Activated CD4-positive, CD25-positive, alpha-beta regulatory T cell treated with anti-CD3 and anti-CD28 coated beads, Interleukin-2, amount 50 U/mL, for 72 hours (primary cell): ENCODE data around the gene PSMA8.
"Not testable (repeated sequence)": the region's sequence is repeated elsewhere in the genome, so short reads cannot be mapped to it uniquely, and the experiment has no call there.

Experiments
- DNase-seq: peaks from one replicate; pipeline ENCODE4 v3.0.0; 2021

Gene PSMA8

DNA sequence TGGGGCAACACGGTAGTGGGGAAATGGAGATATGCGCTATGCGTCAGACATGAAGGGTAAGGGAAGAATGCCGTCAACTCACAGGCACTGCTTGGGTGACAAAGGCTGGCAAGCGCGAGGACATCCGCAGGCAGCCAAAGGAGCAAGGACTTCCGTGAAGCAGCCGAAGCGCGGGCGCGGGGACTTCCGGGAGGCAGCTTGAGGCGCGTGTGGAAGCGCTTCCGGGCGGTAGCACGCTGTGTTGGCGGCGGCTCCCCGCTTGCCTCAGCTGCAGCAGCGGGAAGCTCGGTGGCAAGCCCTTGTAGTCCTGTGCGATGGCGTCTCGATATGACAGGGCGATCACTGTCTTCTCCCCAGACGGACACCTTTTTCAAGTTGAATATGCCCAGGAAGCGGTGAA is at the start of gene PSMA8:
Gene PSMA8 (plus strand): TSS at position 218 of the 400 bp plus-strand sequence. CDS start 97 bp downstream, at position 315.
- DNase-seq: peak; percentile 58

DNA sequence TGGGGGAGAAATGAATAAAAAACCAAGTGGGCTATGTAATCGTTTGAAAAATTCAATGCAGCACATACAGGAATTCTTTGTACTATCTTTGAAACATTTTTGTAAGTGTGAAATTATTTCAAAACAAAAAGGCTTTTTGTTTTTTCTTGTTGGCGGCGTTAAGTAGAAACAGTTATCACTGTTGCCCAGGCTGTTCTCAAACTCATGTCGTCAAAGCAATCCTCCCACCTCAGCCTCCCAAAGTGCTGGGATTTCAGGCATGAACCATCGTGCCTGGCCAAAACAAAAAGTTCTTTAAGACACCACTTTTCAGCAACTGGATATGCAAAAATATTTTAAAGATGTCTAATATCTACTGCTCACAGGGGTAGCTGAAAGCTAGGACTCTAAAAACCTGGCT is 48.6 kb upstream of the PSMA8 start:
- no peak for DNase-seq

DNA sequence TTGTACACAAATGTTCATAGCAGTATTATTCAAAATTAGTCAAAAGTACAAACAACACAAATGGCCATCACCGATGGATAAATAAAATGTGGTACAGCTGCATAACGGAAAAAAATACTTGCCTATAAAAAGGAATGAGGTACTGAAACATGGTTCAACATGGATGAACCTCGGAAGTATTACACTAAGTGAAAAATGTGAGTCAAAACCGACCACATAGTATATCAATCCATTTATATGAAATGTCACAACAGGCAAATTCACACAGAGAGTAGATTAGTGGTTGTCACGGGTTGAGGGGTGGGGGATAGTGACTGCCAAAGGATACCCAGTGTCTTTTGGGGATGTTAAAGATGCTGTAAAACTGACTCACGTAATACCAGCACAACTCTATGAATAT is 46.7 kb upstream of the PSMA8 start:
- no peak for DNase-seq

DNA sequence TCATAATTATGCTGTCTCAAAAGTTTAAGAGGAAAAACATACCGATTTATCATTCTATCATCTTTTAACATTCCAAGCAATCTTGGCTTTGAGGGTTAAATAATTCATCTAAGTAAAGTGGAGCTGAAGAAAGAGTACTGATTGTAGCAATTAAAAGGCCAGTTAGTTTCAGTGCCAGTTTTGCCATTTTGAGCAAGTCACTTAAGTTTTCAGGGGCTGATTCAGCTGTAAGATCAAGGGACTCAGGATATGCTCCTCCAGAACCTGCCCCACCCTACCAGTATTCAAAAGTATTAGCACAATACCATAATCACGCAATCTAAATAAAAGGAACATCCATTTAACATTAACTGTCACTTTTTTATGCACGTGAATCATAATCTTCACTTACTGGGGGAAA is 45.2 kb upstream of the PSMA8 start:
- no peak for DNase-seq

DNA sequence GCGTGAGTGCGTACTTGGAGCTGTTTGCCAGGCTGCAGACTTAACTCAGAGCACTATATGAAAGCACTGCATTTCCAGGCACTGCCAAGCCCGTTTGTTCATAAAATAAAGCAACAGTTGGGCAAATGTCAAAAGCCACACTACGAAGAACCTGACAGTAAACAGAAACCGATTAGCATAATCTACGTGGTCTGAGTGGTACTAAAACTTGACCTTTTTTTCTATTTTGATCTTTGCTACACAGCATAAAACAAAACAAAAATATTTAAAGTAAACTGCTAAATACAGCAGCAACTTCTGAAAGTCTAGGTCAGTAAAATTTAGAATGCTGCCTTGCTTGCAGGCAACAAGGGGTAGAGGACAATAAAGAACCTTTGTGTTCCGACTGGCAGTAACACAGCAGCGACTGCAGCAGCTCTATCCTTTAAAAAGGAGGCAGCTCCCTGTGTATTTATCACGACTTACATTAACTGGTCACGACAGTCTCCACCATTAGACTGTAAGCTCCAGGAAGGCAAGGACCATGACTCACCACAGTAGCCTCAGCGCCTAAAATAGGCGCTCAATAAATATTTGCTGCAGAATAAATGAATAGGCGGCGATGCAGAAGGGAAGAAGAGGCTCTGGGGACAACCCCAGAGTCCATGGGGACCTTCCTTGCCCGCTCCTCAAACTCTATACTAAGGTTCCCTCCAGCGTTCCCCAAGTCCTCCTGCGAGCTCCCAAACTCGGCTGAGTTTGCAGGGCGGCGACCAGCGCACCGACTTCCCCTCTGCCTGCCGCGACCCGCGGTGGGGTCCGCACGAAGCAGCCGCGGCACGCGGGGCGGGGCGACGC is 44.2 kb upstream of the PSMA8 start:
- DNase-seq: no peak

DNA sequence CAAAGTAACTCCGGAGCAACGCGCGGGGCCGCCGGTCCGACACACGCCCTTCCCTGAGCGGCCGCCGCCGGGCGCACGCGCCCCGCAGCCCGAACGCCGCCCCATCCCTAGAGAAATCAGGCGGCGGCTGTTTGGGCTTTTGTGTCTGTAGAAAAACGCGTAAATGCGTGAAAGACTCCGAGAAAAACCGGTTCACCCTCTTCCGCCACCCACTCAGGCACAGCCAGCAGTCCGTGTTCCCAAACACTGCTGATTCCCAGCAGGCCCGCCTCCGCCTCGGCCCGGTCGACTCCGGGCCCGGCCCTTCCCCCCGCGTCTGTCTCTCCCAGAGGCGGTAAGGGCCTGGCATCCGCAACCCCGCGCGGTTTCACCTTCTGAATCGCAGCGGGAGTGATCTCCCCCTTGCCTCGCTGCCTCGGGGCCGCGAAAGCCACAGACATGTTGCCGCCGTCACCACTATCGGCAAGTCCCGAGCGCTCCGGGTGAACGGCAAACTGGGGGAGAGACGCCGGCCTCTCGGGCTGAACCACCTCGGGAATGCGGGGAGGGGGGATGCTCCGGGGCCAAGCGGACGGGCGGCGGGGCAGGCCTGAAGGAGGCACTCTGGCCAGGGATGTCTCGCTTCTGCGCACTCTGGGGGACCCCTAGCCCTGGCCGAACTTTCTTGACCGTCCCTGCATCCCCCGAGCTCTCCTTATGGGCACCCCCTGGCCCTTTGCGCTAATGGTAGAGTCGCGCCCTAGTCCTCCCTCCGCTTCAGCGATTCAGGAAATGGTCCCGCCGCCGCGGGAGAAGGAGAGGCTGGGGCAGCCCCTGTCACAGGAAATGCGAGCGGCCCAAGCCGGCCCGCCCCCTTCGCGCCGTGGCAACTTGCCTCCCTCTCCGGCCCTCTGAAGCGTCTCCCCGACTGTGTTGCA is 43.3 kb upstream of the PSMA8 start, which contains the start of gene SS18:
Gene SS18 (minus strand): TSS at position 484 of the 917 bp plus-strand sequence. CDS start 44 bp downstream, at position 440.
- peak; percentile 87 for DNase-seq

DNA sequence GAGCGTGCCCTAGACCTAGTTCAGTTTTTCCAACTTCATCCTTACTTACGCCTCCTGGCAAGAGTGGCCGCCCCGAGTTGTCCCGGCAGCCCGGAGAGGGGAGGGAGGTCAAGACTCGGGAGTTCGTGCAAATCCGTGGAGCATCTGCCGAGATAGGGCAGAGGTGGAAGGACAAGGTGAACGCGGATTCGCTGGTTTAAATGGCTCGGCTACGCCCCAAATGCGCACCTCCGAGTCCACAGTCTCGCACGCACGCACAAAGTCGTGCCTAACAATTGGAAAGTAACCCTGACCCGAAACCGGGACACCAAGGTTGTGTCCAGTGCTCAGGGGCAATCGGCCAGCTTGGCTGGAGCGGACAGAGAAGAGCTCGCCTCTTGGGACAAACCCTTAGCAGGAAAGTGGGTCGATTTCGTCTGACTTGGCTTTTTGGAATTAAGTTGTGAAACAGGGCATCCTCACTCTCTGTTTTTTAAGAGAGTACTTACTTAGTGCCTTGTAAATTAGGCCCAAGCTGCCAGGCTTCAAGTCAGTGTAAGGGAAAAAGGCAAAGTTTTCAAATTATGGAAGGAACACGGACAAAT is 42.5 kb upstream of the PSMA8 start:
- no peak for DNase-seq

DNA sequence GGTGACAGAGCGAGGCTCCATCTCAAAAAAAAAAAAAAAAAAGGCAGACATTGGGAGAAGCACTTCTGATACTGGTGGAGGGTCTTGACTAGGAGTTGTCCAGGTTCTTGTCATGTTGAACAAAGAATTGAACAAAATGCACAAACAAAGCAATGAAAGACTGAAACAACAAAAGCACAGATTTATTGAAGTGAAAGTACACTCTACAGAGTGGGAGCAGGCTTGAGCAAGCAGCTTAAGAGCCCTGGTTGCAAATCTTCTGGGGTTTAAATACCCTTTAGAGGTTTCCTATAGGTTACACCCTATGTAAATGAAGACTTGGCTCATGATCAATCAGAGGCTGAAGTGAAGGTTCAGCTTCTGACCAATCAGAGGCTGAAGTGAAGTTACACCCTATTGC is 36.8 kb upstream of the PSMA8 start:
- DNase-seq: no peak

DNA sequence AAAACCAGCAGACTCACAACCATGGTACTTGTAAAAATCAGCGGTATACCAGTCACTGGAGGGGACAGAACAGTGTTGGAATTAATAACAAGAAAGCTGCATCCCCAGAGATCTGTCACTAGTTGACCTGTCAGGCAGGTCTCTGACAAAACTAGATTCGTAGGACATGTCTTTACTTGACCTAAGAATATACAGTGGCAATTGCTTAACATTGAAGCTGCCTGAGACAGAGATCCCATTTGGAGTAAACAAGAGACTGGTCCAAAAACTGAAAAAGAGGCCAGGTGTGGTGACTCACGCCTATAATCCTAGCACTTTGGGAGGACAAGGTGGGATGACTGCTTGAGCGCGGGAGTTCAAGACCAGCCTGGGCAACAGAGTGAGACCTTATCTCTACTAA is 36.1 kb upstream of the PSMA8 start:
- no peak for DNase-seq

DNA sequence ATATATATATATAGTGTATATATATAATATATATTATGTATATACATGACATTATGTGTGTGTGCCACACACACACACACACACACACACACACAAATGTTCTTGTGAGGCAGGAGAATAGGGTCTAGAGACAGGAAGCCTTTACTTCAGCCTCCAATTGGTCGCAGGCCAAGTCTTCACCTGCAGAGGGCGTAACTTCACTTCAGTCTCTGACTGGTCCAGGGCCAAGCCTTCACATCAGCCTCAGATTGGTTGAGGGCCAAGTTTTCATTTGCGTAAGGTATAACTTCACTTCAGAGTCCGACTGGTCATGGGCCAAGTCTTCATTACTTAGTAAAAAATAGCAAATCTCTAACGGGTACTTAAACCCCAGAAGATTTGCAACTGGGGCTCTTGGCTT is 30.1 kb upstream of the PSMA8 start:
- no peak for DNase-seq

DNA sequence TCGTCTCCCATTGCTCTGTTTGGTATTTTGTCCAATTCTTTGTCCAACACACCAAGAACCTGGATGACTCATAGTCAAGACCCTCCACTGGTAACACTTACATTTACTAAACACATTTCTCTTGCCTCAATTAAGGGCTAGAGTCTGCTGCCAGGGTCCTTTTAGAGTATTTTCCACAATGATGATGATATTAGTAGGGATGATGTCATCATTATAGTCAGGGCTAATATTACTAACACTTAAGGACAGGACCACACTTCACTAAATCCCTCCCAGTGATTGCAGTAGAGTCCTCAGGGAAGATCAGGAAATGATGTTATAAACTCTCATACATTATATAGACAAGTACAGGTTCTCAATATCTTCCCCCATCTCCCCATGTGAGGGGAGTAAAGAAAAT is 29.6 kb upstream of the PSMA8 start:
- DNase-seq: no peak

DNA sequence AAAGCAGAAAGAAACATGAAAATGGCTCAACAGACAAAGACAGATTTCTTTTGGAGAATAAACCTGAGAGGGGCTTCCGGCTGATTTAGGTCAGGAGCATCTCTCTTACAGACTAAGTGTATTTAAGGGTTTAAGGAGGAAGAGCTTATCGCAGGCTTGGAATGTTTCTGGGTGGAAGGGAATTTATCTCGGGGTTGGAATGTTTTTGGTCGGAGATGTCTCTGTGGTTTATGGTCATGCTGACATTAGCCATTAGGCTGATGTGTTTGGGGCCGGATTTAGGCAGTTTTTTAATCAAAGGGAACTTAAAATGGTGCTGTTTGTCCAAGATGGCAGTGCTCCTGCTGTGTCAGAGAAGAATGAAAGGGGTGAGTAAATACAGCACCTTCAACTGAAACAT is 14.4 kb upstream of the PSMA8 start:
- no peak for DNase-seq

DNA sequence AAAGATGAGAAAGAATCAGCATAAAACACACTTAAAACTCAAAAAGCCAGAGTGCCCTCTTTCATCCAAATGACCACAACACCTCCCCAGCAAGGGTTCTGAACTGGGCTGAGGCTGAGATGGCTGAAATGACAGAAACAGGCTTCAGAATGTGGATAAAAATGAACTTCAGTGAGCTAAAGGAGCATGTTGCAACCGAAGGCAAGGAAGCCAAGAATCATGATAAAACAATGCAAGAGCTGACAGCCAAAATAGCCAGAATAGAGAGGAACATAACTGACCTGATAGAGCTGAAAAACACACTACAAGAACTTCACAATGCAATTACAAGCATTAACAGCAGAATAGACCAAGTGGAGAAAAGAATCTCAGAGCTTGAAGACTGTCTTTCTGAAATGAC is 12.2 kb upstream of the PSMA8 start:
- no peak for DNase-seq

DNA sequence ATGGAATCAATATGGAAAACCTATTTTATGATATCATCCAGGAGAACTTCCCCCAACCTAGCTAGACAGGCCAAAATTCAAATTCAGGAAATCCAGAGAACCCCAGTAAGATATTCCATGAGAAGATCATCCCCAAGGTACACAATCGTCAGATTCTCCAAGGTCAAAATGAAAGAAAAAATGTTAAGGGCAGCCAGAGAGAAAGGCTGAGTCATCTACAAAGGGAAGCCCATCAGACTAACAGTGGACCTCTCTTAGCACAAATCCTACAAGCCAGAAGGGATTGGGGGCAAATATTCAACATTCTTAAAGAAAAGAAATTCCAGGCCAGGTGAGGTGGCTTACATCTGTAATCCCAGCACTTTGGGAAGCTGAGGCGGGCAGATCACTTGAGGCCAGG is 11.7 kb upstream of the PSMA8 start:
- not testable (repeated sequence) for DNase-seq

DNA sequence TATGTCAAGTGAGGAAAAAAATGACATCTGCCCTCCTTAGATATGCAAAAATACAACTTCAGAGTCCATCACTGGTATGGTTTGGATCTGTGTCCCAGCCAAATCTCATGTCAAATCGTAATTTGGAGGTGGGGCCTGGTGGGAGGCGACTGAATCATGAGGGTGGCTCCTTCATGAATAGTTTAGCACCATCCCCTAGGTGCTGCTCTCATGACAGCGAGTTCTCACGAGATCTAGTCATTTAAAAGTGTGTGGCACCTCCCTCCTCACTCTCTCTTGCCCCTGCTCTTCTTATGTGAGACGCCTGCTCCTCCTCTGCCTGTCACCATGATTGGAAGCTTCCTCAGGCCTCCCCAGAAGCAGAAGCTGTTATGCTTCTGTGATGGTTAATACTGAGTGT is 5.9 kb upstream of the PSMA8 start:
- DNase-seq: no peak

DNA sequence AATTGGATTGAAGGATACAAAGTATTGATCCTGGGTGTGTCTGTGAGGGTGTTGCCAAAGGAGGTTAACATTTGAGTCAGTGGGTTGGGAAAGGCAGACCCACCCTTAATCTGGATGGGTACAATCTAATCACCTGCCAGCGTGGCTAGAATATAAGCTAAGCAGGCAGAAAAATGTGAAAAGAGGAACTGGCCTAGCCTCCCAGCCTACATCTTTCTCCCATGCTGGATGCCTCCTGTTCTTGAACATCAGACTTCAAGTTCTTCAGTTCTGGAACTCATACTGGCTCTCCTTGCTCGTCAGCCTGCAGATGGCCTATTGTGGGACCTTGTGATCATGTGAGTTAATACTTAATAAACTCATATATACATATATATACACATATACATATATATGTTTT is 5.5 kb upstream of the PSMA8 start:
- not testable (repeated sequence) for DNase-seq

DNA sequence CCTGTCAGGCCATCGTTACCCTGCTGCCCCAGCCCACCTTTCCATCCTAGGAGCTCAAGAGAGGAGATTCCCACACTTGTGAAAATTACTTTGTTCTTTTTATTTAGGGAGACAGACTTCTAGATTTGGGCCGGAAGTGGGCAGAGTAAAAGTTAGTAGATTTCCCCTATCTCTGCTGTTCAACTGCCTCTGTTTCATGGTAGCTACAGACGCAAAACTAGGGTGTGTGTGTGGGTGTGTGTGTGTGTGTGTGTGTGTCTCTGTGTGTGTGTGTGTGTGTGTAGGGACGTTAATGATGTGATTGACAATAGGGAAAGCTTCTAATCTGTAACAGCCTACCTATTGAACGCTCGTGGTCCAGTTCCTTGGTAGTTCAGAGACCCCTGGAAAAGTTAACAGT is 438 bp downstream of the PSMA8 start:
- DNase-seq: no peak

DNA sequence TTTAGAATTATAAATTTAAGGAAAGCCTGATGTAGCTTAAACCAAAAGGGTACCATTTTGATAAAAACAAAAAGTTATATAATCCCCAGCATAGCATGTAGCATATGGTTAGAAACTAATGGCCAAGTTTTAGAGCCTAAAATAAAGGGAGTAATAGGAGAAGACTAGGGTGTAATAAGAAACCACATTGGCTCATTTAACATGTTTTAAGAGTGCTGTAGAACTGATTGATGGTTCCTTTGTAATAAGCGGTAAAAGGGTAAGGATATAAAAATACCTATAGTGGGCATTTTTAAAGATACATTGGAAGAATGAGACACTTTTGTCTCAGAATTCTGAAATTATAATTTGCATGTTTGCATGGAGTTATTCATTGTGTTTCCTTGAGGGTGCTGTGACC is 1.9 kb downstream of the PSMA8 start:
- DNase-seq: no peak

DNA sequence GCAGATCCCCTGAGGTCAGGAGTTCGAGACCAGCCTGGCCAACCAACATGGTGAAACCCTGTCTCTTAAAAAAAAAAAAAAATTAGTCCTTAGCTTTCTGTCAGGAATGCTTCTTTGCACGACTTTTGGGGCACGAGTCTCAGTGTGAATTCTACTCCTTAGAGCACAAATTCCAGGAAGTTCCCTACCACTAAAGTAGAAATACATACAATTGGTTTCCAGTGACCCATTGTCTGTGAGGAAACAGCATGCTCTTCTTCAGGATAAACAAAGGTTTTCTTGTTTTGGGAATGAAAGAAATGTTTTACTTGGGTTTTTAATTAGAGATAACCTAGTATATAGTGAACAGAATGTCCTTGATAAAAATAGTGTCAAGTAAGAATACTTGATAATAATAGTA is 23.7 kb downstream of the PSMA8 start:
- DNase-seq: no peak

DNA sequence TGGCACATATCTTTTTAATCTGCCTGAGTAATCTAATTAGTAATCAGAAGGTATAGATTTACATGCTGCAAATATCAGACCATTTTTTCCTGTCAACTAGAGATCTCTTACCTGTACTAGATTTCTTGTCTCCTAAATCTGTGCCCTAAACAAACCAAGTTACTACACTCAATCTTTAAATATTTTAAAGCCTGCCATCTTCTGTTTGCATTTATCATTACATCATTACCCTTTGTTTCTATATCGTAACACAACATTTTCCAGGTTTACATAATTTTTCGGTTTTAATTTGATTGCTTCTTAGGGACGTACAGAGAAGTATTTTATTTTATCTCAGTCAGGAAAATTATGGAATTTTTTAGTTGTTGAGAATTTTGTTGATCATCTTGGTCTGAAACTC is 25.7 kb downstream of the PSMA8 start:
- no peak for DNase-seq

DNA sequence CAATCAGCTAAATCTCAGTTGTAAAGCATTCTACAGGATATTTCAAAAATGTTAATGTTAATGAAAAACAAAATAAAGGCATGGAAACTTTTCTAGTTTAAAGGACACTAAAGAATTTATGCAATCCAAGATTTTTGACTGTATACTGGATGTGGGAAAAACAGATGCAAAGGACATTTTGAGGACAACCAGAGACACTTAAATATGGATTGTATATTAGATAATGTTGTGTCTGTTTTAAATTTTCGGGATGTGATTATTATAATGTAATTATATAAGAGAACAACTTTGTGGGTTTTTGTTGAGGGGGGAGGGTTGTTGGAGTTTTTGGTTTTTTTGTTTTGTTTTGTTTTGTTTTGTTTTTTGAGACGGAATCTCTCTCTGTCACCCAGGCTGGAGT is 30.9 kb downstream of the PSMA8 start:
- no peak for DNase-seq

DNA sequence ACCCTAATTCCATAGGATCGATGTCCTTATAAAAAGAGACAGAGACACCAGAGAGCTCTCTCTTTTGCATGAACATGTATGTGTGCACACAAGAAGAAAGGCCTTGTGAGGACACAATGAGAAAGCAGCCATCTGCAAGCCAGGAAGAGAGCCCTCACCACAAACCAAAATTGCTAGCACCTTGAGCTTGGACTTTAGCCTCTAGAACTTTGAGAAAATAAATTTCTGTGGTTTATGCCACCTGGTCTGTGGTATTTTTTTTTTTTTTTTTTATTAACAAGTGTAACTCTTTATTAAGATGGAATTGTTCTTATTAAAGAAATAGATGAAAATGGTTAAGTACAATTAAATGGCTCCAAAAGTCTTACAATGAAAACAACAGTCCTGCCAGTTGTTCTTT is 33.9 kb downstream of the PSMA8 start:
- not testable (repeated sequence) for DNase-seq

DNA sequence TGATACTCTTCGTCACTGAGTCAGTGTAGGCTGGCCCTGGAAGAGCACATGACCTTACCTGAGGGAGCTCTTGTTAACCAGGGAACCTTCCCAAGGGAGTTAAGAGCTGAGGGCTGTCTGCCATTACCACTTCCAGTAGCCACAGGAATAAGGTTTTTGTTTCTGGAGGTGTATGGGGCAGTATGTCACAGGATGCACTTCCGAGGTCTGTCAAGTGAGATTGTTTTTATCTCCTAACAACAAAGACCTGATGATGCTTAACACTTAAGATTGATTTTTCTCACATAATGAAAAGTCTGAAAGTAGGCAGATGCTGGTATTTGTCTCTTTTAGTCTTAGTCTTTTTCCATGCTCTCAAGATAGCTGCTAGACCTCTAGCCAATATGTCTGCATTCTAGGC is 41.8 kb downstream of the PSMA8 start:
- DNase-seq: no peak

DNA sequence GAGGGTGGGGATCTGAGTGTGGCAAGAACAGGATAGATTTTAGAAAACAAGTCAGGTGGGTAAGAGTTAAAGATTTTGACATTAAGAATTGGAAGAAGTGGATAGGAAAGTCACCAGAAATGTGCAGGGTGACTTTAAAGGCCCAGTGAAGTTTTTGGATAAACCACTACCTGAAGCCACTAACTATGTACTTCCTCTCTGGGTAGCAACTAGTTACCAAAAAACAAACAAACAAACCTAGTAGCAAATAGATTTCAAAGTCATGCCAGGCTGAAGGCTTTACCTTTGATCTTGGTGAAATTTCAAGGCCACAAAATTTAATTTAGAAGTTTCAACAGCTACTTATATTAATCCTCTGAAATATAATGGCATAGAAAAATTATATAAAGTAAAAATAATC is 42.5 kb downstream of the PSMA8 start:
- DNase-seq: no peak
